ENCODE results near the gene FANCC.

DNA sequence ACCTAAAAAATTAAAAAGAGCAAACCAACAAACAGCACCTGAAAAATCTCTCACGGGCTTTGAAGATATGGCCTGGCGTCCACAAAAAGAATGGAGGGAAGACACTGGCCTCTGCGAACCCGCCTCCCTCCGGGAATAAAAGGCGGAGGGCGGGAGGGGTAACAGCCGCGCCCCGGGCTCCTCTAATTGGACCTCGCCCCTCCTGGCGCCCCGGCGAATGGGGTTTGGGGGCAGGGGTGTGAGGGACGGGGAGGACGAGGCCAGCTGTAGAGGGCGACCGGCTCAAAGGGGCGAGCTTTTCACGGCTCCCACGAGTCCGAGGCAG is 753 bp downstream of the FANCC start:
- TF ChIP-seq SUZ12 (IDR thresholded peaks at IDR 0.05; ENCODE audit: extremely low read depth, insufficient read depth, insufficient read length), result no peak
- TF ChIP-seq YY1 (IDR thresholded peaks at IDR 0.05; ENCODE audit: insufficient read depth, insufficient read length), result no peak
